GM12878 (cell line): ENCODE data around the gene ASNSD1. TPM values are rescaled to one million over a fixed set of nuclear protein-coding genes. Genes with fewer than 3 reads are reported as not detected.

Source experiments
- CEBPZ ChIP-seq: fragments of 150-350 bp; IDR thresholded peaks from 2 replicates; pipeline ENCODE4 v1.6.1; 2016; ENCODE audit warnings: low read depth, low read length
- CHD1 ChIP-seq: IDR thresholded peaks from 2 replicates; pipeline ENCODE4 v1.6.1; 2012; ENCODE audit warnings: low read depth, low read length, improper control_type of control experiment
- GABPA ChIP-seq: IDR thresholded peaks from 2 replicates; pipeline ENCODE4 v1.6.1; 2014; ENCODE audit warnings: antibody characterized with exemption, low read depth, mild to moderate bottlenecking, inconsistent platforms
- HDAC2 ChIP-seq: fragments of 200-600 bp; sonication (generic); IDR thresholded peaks from 2 replicates; pipeline ENCODE4 v1.6.1; 2017
- HDAC6 ChIP-seq: fragments of 200-600 bp; sonication (generic); IDR thresholded peaks from one replicate; pipeline ENCODE4 v1.8.0; 2017; ENCODE audit warnings: antibody characterized with exemption; ENCODE audit not compliant: unreplicated experiment
- LARP7 ChIP-seq: fragments of 450-650 bp; IDR thresholded peaks from 2 replicates; pipeline ENCODE4 v1.6.1; 2017; ENCODE audit warnings: mild to moderate bottlenecking
- RB1 ChIP-seq: fragments of 450-650 bp; formaldehyde crosslinking; IDR thresholded peaks from 2 replicates; pipeline ENCODE4 v1.6.1; 2017; ENCODE audit warnings: mild to moderate bottlenecking, borderline replicate concordance
- RBBP5 ChIP-seq: fragments of 200-600 bp; sonication (generic); conservative IDR thresholded peaks from 2 replicates; pipeline ENCODE4 v1.6.1; 2016
- SUPT20H ChIP-seq: IDR thresholded peaks from 2 replicates; pipeline ENCODE4 v1.6.1; 2011; ENCODE audit warnings: low read depth, mild to moderate bottlenecking, low read length, moderate library complexity, borderline replicate concordance; ENCODE audit not compliant: control insufficient read depth
- TAF1 ChIP-seq: IDR thresholded peaks from 2 replicates; pipeline ENCODE4 v1.6.1; 2011; ENCODE audit warnings: mild to moderate bottlenecking, low read depth, low read length, borderline replicate concordance
- TBL1XR1 ChIP-seq: IDR thresholded peaks from 2 replicates; pipeline ENCODE4 v1.6.1; 2012; ENCODE audit warnings: low read depth, low read length, improper control_type of control experiment
- WRNIP1 ChIP-seq: IDR thresholded peaks from 2 replicates; pipeline ENCODE4 v1.6.1; 2011; ENCODE audit warnings: low read depth, low read length, improper control_type of control experiment, borderline replicate concordance
- ZNF274 ChIP-seq: IDR thresholded peaks from one replicate; pipeline ENCODE4 v1.8.0; 2011; ENCODE audit not compliant: insufficient read length, insufficient read depth
- ZNF592 ChIP-seq: fragments of 450-650 bp; IDR thresholded peaks from 2 replicates; pipeline ENCODE4 v1.6.1; 2017; ENCODE audit warnings: mild to moderate bottlenecking, moderate library complexity
- ZZZ3 ChIP-seq: IDR thresholded peaks from 2 replicates; pipeline ENCODE4 v1.6.1; 2011; ENCODE audit warnings: low read depth; ENCODE audit not compliant: control insufficient read depth, insufficient read length
- polyA plus RNA-seq, 11 experiments: library from polyadenylated mRNA; depleted of rRNA in 4 of 11; unstranded in 6 of 11; stranded (reverse) in 5 of 11; fragments of >200 nt; fragmentation: Nextera tagmentation in 4 of 11; fragmentation: Illumina TruSeq in 1 of 11; extraction: Ambion mirVana in 4 of 11; extraction: Trizol in 1 of 11; gene quantifications; 1 replicate in 1 of 11; 2 replicates in 10 of 11; pipeline versions ENCODE4 v1.2.1 to v1.2.3, GENCODE V29; 2011 to 2016; ENCODE audit warnings: inconsistent platforms in 2 of 11, missing spikeins in 2 of 11, low read depth in 1 of 11
- total RNA-seq, 4 experiments: library from RNA; depleted of rRNA in 3 of 4; stranded (reverse); fragments of >200 nt in 3 of 4; fragmentation: Illumina TruSeq in 1 of 4; extraction: Trizol in 1 of 4; gene quantifications; 2 replicates each; pipeline versions ENCODE4 v1.2.1 to v1.2.3, GENCODE V29; 2013 to 2021
- TF ChIP-seq, protein P1 (sequence below): fragments of 450-650 bp; IDR thresholded peaks from 2 replicates; pipeline ENCODE4 v1.6.1; 2014; ENCODE audit warnings: mild to moderate bottlenecking
- TF ChIP-seq, protein P2 (sequence below): fragments of 450-650 bp; IDR thresholded peaks from 2 replicates; pipeline ENCODE4 v1.6.1; 2017; ENCODE audit warnings: mild to moderate bottlenecking, moderate library complexity

ASNSD1 gene
- total and polyA plus RNA-seq, 10 of the 15 experiments (the other 5 are each of a cell fraction or from before 2014, with no cell fraction given): 39.1 to 89.8 (median 72.1) TPM

DNA sequence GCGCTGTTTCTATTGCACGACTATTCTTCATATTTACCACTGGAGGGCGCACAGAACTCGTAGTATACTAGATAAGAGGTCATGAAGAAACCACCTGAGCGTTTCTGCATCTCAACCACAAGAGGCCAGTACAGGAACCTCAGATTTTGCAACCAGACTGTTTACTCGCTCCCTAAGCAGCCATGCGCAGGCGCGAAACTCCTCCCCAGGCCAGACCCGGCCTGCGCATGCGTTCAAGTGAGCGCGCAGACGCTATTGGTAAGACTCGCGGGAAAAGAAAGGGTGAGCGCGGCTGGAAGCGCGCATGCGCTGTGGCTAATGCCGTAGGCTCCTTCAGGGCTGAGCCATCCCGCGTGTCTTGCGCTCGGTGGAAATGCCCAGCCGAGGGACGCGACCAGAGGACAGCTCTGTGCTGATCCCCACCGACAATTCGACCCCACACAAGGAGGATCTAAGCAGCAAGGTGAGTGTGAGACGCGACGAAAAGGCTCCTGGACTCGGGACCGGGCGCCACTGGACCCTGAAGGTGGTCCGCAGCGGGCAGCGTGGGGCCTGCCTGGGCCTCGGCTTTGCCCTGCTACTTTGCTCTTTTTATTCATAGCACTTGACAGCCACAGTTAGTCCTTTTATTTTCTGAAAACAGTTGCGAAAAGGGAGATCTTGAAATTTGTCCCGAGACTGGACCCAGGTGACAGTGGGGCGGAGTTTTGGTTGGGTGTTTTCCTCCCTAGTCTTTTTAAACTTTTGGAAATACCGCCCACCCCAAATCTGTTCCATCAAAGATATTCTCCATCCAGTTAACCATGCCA is at the start of gene ASNSD1 (continued):
- TF ChIP-seq TBL1XR1 (0 out of 2 replicates have a peak, but pooled peaks have one; percentile 54), RBBP5 (no peak), TAF1 (peak; percentile 87), ZNF592 (peak; percentile 67), WRNIP1 (0 out of 2 replicates have a peak, but pooled peaks have one; percentile 55), HDAC6 (no peak), GABPA (no peak), CEBPZ (no peak), RB1 (peak; percentile 34; the same call in 1 of the 2 replicates), HDAC2 (no peak), CHD1 (0 out of 2 replicates have a peak, but pooled peaks have one; percentile 60), LARP7 (peak; percentile 34; the same call in 1 of the 2 replicates), ZNF274 (no peak), SUPT20H (no peak), ZZZ3 (no peak)
- TF ChIP-seq, protein P1, sequence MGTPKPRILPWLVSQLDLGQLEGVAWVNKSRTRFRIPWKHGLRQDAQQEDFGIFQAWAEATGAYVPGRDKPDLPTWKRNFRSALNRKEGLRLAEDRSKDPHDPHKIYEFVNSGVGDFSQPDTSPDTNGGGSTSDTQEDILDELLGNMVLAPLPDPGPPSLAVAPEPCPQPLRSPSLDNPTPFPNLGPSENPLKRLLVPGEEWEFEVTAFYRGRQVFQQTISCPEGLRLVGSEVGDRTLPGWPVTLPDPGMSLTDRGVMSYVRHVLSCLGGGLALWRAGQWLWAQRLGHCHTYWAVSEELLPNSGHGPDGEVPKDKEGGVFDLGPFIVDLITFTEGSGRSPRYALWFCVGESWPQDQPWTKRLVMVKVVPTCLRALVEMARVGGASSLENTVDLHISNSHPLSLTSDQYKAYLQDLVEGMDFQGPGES: no peak; the same call in 1 of the 2 replicates
- TF ChIP-seq, protein P2, sequence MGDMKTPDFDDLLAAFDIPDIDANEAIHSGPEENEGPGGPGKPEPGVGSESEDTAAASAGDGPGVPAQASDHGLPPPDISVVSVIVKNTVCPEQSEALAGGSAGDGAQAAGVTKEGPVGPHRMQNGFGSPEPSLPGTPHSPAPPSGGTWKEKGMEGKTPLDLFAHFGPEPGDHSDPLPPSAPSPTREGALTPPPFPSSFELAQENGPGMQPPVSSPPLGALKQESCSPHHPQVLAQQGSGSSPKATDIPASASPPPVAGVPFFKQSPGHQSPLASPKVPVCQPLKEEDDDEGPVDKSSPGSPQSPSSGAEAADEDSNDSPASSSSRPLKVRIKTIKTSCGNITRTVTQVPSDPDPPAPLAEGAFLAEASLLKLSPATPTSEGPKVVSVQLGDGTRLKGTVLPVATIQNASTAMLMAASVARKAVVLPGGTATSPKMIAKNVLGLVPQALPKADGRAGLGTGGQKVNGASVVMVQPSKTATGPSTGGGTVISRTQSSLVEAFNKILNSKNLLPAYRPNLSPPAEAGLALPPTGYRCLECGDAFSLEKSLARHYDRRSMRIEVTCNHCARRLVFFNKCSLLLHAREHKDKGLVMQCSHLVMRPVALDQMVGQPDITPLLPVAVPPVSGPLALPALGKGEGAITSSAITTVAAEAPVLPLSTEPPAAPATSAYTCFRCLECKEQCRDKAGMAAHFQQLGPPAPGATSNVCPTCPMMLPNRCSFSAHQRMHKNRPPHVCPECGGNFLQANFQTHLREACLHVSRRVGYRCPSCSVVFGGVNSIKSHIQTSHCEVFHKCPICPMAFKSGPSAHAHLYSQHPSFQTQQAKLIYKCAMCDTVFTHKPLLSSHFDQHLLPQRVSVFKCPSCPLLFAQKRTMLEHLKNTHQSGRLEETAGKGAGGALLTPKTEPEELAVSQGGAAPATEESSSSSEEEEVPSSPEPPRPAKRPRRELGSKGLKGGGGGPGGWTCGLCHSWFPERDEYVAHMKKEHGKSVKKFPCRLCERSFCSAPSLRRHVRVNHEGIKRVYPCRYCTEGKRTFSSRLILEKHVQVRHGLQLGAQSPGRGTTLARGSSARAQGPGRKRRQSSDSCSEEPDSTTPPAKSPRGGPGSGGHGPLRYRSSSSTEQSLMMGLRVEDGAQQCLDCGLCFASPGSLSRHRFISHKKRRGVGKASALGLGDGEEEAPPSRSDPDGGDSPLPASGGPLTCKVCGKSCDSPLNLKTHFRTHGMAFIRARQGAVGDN: peak; percentile 96
